ENCODE results near the gene HNRNPM.

DNA sequence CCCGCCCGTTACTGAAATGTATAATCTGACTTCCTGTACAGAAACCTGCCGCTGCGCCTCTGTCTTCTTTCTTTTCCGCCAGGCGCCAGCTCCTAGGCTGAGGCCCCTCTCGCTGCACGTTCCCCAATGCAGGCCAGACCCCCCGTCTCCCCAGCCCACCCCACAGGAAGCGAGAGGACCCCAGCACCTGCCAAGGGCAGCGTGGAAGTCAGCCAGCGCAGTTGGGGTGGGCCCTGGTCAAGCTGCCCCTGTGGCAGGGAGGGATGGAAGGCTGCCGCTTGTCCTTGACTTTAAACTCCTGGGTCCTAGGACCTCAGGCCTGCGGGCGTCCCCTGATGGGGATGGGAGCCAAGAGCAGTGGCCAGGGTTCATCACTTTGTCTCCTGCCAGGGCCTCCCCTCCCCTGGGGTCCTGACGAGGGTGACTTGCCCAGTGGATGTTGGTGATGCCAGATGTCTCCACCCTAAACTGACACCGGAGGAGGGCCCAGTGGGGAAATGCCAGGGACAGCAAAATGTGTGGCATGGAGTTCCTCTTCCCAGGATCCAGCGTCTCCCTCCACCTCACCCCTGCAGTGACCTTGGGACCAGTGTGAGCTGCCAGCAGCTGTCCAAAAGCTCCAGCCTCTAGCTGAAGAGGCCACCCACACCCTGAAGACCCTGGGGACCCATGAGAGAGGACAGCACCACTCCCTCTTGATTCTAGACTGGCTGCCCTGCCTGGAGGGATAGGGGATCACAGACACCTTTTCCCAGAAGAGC, 40.2 kb upstream of the HNRNPM start:
- TF ChIP-seq POLR2AphosphoS5 (IDR thresholded peaks at IDR 0.05; ENCODE audit: low read depth, low read length): no peak
- TF ChIP-seq, protein P1, sequence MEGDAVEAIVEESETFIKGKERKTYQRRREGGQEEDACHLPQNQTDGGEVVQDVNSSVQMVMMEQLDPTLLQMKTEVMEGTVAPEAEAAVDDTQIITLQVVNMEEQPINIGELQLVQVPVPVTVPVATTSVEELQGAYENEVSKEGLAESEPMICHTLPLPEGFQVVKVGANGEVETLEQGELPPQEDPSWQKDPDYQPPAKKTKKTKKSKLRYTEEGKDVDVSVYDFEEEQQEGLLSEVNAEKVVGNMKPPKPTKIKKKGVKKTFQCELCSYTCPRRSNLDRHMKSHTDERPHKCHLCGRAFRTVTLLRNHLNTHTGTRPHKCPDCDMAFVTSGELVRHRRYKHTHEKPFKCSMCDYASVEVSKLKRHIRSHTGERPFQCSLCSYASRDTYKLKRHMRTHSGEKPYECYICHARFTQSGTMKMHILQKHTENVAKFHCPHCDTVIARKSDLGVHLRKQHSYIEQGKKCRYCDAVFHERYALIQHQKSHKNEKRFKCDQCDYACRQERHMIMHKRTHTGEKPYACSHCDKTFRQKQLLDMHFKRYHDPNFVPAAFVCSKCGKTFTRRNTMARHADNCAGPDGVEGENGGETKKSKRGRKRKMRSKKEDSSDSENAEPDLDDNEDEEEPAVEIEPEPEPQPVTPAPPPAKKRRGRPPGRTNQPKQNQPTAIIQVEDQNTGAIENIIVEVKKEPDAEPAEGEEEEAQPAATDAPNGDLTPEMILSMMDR (IDR thresholded peaks at IDR 0.05 in 2 of 3, conservative IDR thresholded peaks at IDR 0.05 in 1 of 3; ENCODE audit: borderline replicate concordance in 1 of 3, insufficient read depth in 1 of 3, low read depth in 2 of 3, low read length in 2 of 3): no peak
- no peak for TF ChIP-seq SIN3A (IDR thresholded peaks at IDR 0.05; ENCODE audit: low read depth)
- no peak for TF ChIP-seq POLR2A (IDR thresholded peaks at IDR 0.05; ENCODE audit: borderline replicate concordance, extremely low read depth, insufficient read depth, insufficient read length)

Measured in HCT116 (cell line).